Measurements from ENCODE around the gene ACOT8.
"Not testable (repeated sequence)": the region's sequence is repeated elsewhere in the genome, so short reads cannot be mapped to it uniquely, and the experiment has no call there.

ACOT8 gene

GRCh38 chr20:45878076-45878761, 21.0 kb upstream of the ACOT8 start:
- Mint-ChIP-seq H3K27me3 (no peaks in the 10 kb centered on the region), H3K4me1 (ENCODE audit: low read depth in 2 of 2) (peaks cover 17 to 21% of the 10 kb centered on the region in 2 donors), H3K4me3 (no peak overlapping the region), H3K9me3 (no peaks in the 10 kb centered on the region), H3K27ac (no peak overlapping the region), H3K36me3 (ENCODE audit: insufficient read depth) (peaks cover 7% of the 10 kb centered on the region)
- DNase-seq (no peak), ATAC-seq (replicated peaks) (no peak)

DNA sequence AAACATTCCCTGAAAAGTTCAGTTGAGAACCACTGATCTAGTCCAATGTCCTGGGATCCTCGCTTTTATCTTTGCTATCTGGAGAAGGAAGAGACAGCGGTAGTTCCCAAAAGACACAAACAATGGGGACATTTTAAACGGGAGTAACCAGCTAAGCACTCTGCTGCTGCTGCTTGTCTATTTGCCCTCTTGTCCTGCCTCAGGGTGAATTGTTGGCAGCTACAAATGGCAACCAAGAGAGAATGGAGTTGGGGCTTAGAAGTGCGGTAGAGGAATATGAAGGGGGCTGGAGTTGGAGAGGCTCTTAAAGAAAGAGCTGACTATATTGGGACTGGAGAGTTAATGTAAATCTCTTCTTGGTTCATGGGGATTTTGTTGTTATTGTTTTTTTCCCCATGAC, 17.4 kb upstream of the ACOT8 start:
- Mint-ChIP-seq H3K27ac (no peak overlapping the region), H3K4me1 (ENCODE audit: low read depth in 2 of 2) (no peaks in the 10 kb centered on the region), H3K27me3 (no peaks in the 10 kb centered on the region), H3K36me3 (ENCODE audit: insufficient read depth) (peaks cover 5% of the 10 kb centered on the region), H3K4me3 (no peak overlapping the region), H3K9me3 (no peaks in the 10 kb centered on the region)
- no peak for DNase-seq
- no peak for ATAC-seq (replicated peaks)

GRCh38 chr20:45874104-45874481, 16.9 kb upstream of the ACOT8 start:
- H3K9me3 Mint-ChIP-seq; H3K4me3 Mint-ChIP-seq; H3K36me3 Mint-ChIP-seq (ENCODE audit: insufficient read depth); H3K27ac Mint-ChIP-seq; H3K27me3 Mint-ChIP-seq; H3K4me1 Mint-ChIP-seq (ENCODE audit: low read depth in 2 of 2); ATAC-seq (replicated peaks); DNase-seq: not testable (repeated sequence)

GRCh38 chr20:45873409-45874103, 16.4 kb upstream of the ACOT8 start:
- peaks cover 7% of the 10 kb centered on the region for H3K36me3 Mint-ChIP-seq (ENCODE audit: insufficient read depth)

GRCh38 chr20:45872626-45873025, 15.4 kb upstream of the ACOT8 start:
- DNase-seq: no peak
- Mint-ChIP-seq H3K27me3 (no peaks in the 10 kb centered on the region), H3K4me3 (no peak overlapping the region), H3K27ac (no peak overlapping the region), H3K9me3 (no peaks in the 10 kb centered on the region), H3K36me3 (ENCODE audit: insufficient read depth) (peaks cover 7% of the 10 kb centered on the region), H3K4me1 (ENCODE audit: low read depth in 2 of 2) (no peaks in the 10 kb centered on the region)
- ATAC-seq (replicated peaks): no peak

More at GRCh38 chr20:45873409-45874103, 16.4 kb upstream of the ACOT8 start:
- Mint-ChIP-seq H3K4me1 (ENCODE audit: low read depth in 2 of 2) (no peaks in the 10 kb centered on the region), H3K27ac (no peak overlapping the region), H3K27me3 (no peaks in the 10 kb centered on the region), H3K4me3 (no peak overlapping the region), H3K9me3 (no peaks in the 10 kb centered on the region)
- DNase-seq (no peak), ATAC-seq (replicated peaks) (no peak)

DNA sequence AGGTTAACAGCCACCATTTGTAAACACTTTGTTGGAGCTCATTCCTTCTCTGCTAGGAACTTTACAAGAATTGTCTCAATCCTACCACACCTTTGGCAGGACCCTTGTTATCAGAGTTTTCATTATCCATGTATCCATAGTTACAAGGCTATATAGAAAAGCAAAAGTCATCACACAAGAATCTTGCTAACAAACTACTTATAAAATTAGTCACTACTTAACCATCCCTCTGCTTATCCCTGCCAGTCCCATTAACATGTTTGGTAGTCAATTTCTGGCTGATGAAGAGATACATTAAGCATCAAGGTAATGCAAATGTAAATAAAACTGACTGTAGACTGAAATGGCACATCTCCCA, 10.6 kb upstream of the ACOT8 start:
- peaks cover 10% of the 10 kb centered on the region for H3K36me3 Mint-ChIP-seq (ENCODE audit: insufficient read depth)
- H3K27ac Mint-ChIP-seq: no peak overlapping the region
- DNase-seq: no peak
- H3K4me3 Mint-ChIP-seq: no peak overlapping the region
- H3K4me1 Mint-ChIP-seq (ENCODE audit: low read depth in 2 of 2): no peaks in the 10 kb centered on the region
- no peak for ATAC-seq (replicated peaks)
- H3K27me3 Mint-ChIP-seq: no peaks in the 10 kb centered on the region
- H3K9me3 Mint-ChIP-seq: no peaks in the 10 kb centered on the region

DNA sequence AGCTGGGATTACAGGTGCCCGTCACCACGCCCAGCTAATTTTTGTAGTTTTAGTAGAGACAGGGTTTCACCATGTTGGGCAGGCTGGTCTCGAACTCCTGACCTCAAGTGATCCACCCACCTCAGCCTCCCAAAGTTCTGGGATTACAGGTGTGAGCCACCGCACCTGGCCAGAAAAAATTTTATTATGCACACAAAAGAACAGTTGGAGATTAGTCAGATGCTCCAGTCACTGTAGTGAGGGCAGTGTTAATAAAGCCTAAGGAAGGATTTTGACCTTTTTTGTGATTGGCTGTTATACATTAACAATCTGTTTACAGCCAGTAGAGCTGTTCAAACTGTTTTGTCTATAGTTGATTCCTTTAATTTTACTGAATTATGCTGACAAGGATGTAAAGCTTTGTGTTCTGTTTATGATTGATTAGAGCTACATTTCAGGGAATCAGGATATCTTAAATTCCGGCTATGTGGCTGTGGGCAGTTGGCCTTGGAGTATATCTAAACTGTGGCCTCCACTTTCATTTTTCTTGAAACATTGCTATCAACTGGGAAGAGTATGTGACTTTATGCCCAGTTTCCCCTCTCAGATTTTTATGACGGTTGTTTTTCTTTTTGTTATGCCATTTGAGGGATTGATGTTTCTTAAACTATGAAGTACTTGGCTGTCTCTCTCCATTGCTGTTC, 10.1 kb upstream of the ACOT8 start:
- no peak overlapping the region for H3K4me3 Mint-ChIP-seq
- no peaks in the 10 kb centered on the region for H3K4me1 Mint-ChIP-seq (ENCODE audit: low read depth in 2 of 2)
- no peaks in the 10 kb centered on the region for H3K27me3 Mint-ChIP-seq
- no peak overlapping the region for H3K27ac Mint-ChIP-seq
- H3K36me3 Mint-ChIP-seq (ENCODE audit: insufficient read depth): peaks cover 10% of the 10 kb centered on the region
- no peak for DNase-seq
- no peaks in the 10 kb centered on the region for H3K9me3 Mint-ChIP-seq
- ATAC-seq (replicated peaks): no peak

GRCh38 chr20:45866454-45866853, 9.3 kb upstream of the ACOT8 start:
- no peak for DNase-seq
- H3K36me3 Mint-ChIP-seq (ENCODE audit: insufficient read depth): peaks cover 10% of the 10 kb centered on the region
- H3K9me3 Mint-ChIP-seq: no peaks in the 10 kb centered on the region
- no peaks in the 10 kb centered on the region for H3K4me1 Mint-ChIP-seq (ENCODE audit: low read depth in 2 of 2)
- H3K27me3 Mint-ChIP-seq: no peaks in the 10 kb centered on the region
- no peak overlapping the region for H3K4me3 Mint-ChIP-seq
- no peak for ATAC-seq (replicated peaks)
- no peak overlapping the region for H3K27ac Mint-ChIP-seq

- no peak overlapping the region for H3K4me3 Mint-ChIP-seq
- DNase-seq (no peak), ATAC-seq (replicated peaks) (no peak)
- peaks cover 2 to 8% of the 10 kb centered on the region in 2 donors for H3K4me1 Mint-ChIP-seq (ENCODE audit: low read depth in 2 of 2)
- H3K27ac Mint-ChIP-seq: peak overlapping the region in 1 of 2 donors; percentile 23
- H3K27me3 Mint-ChIP-seq: no peaks in the 10 kb centered on the region
- no peaks in the 10 kb centered on the region for H3K9me3 Mint-ChIP-seq
- peaks cover 8% of the 10 kb centered on the region for H3K36me3 Mint-ChIP-seq (ENCODE audit: insufficient read depth)
These were observed 6.6 kb upstream of the ACOT8 start for GRCh38 chr20:45863543-45864470.

GRCh38 chr20:45861221-45862075, 4.3 kb upstream of the ACOT8 start:
- H3K4me3 Mint-ChIP-seq: no peak overlapping the region
- H3K36me3 Mint-ChIP-seq (ENCODE audit: insufficient read depth): peaks cover 23% of the 10 kb centered on the region
- no peak for ATAC-seq (replicated peaks)
- DNase-seq: no peak
- peaks cover 18 to 22% of the 10 kb centered on the region in 2 donors for H3K4me1 Mint-ChIP-seq (ENCODE audit: low read depth in 2 of 2)
- no peaks in the 10 kb centered on the region for H3K27me3 Mint-ChIP-seq
- H3K9me3 Mint-ChIP-seq: no peaks in the 10 kb centered on the region
- H3K27ac Mint-ChIP-seq: no peak overlapping the region

GRCh38 chr20:45860560-45861220, 3.5 kb upstream of the ACOT8 start:
- no peak overlapping the region for H3K4me3 Mint-ChIP-seq
- ATAC-seq (replicated peaks) (no peak), DNase-seq (no peak)
- peaks cover 23 to 28% of the 10 kb centered on the region in 2 donors for H3K4me1 Mint-ChIP-seq (ENCODE audit: low read depth in 2 of 2)
- no peaks in the 10 kb centered on the region for H3K27me3 Mint-ChIP-seq
- H3K36me3 Mint-ChIP-seq (ENCODE audit: insufficient read depth): peaks cover 23% of the 10 kb centered on the region
- H3K27ac Mint-ChIP-seq: no peak overlapping the region
- no peaks in the 10 kb centered on the region for H3K9me3 Mint-ChIP-seq

DNA sequence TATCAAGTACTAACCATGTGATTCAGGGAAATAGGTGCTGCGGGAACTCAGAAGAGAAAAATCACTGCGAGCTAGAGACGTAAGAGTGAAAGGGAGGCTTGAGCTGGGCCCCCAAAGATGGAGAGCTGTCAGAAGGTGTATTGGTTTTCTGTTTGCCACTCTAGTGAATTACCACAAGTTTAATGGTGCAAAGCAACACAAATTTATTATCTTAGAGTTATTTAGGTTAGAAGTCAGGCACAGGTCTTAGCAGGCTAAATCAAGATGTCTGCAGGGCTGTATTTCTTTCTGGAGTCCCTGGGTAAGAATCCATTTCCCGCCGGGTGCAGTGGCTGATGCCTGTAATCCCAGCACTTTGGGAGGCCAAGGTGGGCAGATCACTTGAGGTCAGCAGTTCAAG, 2.7 kb upstream of the ACOT8 start:
- H3K27ac Mint-ChIP-seq: no peak overlapping the region
- no peak overlapping the region for H3K4me3 Mint-ChIP-seq
- H3K36me3 Mint-ChIP-seq (ENCODE audit: insufficient read depth): peaks cover 23% of the 10 kb centered on the region
- ATAC-seq (replicated peaks): no peak
- no peaks in the 10 kb centered on the region for H3K9me3 Mint-ChIP-seq
- H3K4me1 Mint-ChIP-seq (ENCODE audit: low read depth in 2 of 2): peaks cover 25 to 33% of the 10 kb centered on the region in 2 donors
- no peaks in the 10 kb centered on the region for H3K27me3 Mint-ChIP-seq
- no peak for DNase-seq
